NCI-H774 (cell line): ENCODE measurements around the gene DNAJC27.

Experiments used
- DNase-seq: peaks from one replicate; lab custom pipeline; 2025; lab: John Stamatoyannopoulos, UW

DNAJC27 gene

DNA sequence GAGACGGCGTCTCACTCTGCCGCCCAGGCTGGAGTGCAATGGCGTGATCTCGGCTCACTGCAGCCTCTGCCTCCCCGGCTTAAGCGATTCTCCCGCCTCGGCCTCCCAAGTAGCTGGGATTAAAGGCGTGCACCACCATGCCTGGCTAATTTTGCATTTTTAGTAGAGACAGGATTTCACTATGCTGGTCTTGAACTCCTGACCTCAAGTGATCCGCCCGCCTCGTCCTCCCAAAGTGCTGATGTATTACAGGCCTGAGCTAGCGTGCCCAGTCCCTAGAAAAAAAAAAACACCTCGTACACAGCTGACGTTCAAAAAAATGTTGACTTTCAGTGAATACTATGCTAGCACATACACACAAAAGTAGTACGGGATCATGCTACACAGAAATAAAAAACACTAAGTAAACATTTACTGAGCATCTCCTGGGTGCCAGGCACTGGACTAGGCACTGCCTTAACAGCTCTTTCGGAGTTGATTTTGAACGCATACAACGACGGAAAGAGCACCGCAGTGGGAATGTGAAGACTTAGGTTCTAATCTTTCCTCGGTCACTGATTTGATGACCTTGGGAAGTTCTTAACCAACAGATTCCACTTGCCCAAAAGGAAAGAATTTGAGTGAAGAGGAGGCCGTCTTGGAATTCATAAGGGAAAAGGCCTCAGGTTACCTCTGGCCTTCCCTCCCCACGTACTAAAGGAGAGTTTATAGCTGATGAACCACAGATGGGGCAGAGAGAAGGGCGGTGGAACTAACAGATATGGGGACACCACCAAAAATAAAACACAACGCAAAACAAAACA is 1.1 kb downstream of the DNAJC27 start:
- no peak for DNase-seq

DNA sequence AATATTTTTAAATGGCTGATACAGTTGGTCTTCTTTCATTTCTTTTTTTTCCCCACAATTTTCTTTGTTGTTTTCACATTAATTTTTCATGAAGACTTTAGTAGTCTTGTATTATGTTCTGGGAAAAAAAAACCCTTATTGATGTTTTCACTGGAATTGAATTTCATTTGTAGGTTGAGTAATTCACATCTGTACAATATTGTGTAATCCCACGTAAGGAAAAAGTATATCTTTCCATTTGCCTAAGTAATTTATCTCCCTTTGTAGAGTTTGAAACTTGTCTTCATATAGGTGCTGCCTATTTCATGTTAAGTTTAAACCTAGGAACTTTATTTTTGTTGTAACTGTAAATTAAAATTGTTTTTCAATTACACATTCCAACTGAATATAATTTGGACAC is 2.0 kb downstream of the DNAJC27 start:
- DNase-seq, result no peak

DNA sequence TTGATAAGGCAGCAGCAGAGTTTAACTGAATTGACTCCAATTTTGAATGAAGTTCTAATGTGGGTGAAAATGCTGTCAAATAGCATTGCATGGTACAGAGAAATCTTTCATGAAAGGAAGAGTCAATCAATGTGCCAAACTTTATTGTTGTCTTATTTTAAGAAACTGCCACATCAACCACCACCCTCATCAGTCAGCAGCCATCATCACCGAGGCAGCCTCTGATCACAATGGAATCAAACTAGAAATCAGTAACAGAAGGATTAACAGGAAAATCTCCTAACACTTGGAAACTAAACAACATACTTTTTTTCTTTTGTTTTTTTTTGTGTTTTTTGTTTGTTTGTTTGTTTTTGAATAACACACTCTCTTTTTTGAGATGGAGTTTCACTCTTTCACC is 9.9 kb downstream of the DNAJC27 start:
- no peak for DNase-seq

DNA sequence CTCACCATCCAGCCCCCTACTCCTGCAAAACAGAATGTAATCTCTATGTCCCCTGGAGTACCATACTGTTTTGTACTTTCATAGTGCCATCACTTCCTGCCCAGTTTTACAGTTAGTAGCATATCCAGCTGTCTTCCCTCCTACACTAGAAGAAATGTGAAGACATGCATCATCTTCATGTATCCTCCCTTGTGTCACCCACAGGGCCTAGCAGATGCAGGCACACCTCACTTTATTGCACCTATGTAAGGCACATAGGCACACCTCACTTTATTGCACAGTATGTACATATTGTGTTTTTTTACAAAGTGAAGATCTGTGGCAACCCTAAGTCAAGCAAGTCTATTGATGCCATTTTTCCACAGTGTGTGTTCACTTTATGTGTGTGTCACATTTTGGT is 12.0 kb downstream of the DNAJC27 start:
- no peak for DNase-seq

- no peak for DNase-seq
Measured at GRCh38 chr2:24958411-24958935, 13.3 kb downstream of the DNAJC27 start.

DNA sequence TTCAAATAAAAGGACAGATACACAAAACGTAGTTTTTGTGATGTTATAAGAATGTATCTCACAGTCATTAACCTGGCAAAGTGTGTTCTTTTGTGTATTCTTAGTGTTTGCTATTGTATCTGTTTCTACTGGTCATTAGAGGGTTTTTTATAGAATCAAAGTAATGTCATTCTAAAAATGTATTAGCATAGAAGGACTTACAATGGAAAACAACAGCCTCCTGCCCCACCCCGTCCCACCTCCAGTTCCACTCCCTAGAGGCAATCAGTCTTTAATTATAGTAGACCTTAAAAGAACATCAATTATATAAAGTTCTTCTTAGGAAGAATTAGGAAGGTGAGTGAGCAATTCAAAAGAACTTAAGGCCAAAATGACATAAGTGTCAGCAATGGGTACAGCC is 13.8 kb downstream of the DNAJC27 start:
- no peak for DNase-seq

DNA sequence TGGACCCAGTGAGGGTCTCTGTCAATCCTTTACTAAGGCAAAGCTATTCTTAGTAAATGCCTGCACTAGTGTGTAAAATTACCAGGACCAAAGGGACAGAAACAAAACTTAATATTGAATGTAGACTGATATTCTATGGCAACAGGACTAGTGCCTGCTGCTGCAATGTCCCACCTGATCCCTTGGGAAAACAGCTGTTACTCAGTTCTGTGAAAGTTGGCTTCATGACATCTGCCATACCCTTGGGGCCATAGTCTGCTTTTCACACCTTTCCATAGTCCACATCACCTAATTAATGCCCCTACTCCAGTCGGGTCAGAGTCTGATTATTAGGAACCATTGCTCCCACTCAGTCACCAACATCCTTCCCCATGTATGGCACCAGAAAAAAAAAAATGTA is 14.5 kb downstream of the DNAJC27 start:
- no peak for DNase-seq

- no peak for DNase-seq
Measured at GRCh38 chr2:24955921-24956320, 15.8 kb downstream of the DNAJC27 start.

- no peak for DNase-seq
Measured at GRCh38 chr2:24955232-24955631, 16.5 kb downstream of the DNAJC27 start.

GRCh38 chr2:24950102-24950501 is 21.7 kb downstream of the DNAJC27 start:
- DNase-seq, result no peak

GRCh38 chr2:24948506-24948905 is 23.2 kb downstream of the DNAJC27 start:
- no peak for DNase-seq

- DNase-seq, result no peak
Measured at GRCh38 chr2:24947561-24948157, 24.1 kb downstream of the DNAJC27 start.

DNA sequence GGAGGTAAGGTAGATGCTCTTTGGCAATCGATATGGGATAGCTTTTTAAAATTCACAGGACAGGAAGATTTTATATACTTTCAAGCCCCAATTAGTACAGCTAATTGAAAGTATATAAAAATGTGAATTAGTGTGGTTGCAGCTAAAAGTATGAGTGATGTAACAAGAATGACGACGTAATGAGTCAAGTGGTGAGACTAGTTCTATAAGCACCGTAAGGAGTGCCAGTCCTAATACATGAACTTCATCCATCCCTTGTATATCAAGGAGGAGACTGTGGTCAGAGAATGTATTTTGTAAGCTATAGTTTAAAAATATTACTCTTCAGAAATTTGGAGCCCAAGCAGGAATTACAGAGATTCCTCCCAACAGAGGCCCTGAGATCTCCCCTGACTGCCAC is 25.8 kb downstream of the DNAJC27 start:
- no peak for DNase-seq

- no peak for DNase-seq
Measured at GRCh38 chr2:24943427-24944053, 28.2 kb downstream of the DNAJC27 start.

DNA sequence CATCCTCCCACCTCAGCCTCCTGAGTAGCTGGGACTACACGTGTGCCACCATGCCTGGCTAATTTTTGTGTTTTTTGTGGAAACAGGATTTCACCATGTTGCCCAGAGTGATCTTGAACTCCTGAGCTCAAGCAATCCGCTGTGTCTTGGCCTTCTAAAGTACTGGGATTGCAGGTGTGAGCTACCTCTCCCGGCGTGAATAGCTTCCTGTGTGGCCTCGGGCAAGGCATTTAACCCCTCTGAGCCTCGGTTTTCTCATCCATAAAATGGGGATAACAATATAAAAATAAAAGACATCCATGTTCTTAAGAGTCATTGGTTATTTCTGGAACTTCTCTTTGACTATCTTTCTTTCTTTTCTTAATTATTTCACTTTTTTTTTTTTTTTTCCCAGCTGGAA is 32.4 kb downstream of the DNAJC27 start:
- DNase-seq, result no peak

GRCh38 chr2:24937236-24937635 is 34.5 kb downstream of the DNAJC27 start:
- no peak for DNase-seq

DNA sequence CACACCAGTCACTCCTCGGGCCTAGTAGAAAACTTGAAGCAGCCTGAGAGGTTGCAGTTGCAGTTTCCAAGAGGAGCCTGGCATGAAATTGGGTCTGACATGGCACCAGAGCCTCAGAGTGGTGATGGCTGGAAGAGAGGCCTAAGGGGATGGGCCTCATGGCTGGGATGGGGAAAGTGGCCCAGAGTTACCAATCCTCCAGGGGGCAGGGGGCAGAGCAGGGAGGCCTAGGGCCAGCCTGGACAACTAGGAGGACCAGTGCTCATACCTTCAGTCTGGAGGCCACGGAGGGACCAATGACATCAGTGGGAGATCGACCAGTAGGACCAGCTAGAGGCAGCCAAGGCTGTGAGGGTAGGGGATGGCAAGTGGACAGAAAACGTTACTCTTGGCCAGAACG is 36.6 kb downstream of the DNAJC27 start:
- DNase-seq, result no peak

GRCh38 chr2:24932715-24933114 is 39.0 kb downstream of the DNAJC27 start:
- DNase-seq, result no peak

DNA sequence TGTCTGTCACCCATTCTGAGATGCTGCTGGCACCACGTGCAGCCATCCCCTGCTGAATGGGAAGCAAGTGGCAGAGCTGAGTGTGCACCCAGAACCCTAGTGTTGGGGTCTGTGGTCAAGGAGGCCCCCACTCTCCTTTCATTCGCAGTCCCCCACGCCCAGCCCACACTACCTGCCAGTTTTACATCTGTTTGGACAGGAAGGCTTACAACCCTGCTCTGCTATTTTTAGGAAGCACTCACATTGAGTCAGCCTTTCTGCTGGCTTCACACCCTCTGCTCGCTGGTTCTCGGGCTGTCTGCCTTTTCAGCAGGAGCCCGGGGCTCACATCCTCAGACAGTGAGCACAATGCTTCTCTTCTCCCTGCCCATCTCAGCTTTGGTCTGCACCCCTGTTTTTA is 41.0 kb downstream of the DNAJC27 start:
- no peak for DNase-seq

DNA sequence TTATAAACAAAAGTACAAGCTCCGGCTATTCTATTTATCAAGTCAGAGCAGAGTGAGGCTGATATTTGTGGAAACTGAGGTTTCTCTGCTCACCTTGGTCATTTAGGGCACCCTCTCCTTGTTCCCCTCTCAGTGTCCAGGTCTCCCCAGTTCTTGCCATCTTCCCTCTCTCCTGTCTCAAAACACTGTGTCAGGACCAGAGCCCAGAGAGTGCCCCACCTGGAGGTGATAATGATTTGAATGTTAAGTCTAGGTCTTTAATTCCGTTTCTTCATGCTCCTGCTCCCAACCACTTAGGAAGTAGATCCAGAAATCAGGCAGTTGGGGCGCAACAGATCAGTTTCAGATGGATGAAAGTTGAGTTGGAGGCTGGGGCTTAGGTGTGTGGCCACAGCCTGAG is 42.5 kb downstream of the DNAJC27 start:
- DNase-seq, result no peak

DNA sequence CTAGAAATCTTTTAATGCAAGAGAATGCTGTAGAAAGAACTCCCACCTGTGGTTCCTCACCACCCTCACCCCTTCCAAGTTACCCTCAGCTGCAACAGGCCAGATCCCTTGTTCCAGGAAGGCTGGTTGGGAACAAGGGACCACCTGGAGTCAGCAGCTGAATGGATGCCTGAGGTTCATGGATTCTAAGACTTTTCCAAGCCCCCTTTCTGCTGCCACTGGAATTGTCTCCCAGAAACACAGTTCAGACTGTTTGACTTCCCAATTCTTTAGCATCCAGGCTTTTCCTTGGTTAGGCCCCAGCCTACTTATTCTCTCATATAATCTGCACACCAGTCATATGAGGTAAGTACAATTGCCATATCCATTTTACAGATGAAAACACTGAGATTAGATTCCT is 43.7 kb downstream of the DNAJC27 start:
- no peak for DNase-seq

DNA sequence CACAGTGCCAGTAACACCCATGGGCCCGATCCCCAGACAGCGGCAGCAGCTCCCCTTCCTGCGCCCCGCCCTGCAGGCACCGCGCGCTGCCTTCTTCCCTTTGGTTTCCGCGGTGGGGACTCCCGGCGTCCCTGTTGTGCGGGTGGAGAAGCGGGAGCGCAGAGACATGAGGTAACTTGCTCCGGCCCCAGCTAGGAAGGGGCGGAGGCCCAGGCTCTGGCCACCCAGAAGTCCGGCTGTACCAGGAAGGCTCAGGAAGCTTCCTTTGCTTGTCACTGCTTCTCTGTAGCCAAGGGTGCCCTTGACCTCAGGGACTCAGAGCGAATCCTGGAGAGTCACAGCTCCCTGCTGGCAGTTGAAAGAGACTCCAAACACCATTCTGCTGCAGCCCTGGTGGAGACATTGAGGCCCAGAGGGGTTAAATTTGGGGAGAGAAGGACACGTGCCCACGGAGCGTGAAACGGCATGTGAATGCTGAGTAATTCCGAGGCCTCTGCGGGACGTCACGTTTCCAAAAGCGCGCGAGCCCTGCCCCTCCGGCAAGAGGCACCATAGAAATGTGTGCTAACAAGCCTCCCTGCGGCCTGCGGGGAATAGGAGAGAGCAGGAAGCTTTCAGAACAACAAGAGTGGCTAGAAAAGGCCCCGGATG is 45.0 kb downstream of the DNAJC27 start:
- DNase-seq, result no peak

GRCh38 chr2:24926220-24926601 is 45.5 kb downstream of the DNAJC27 start:
- no peak for DNase-seq
